Endothelial cell of umbilical vein (primary cell): ENCODE data around the gene CD300LG.

ENCODE experiments used
- CTCF ChIP-seq, 2 donors: IDR thresholded peaks; 1 replicate in 1 of 2; 2 replicates in 1 of 2; pipeline ENCODE4 v1.5.1; 2011; ENCODE audit warnings: low read length in 2 of 2, mild to moderate bottlenecking in 2 of 2, moderate library complexity in 2 of 2, control low read depth in 1 of 2, inconsistent platforms in 1 of 2, low read depth in 1 of 2; ENCODE audit not compliant: insufficient read depth in 1 of 2; ENCODE audit errors: extremely low read depth in 1 of 2
- EZH2 ChIP-seq: IDR thresholded peaks from 2 replicates; pipeline ENCODE4 v1.6.1; 2012; ENCODE audit warnings: borderline replicate concordance, low read depth, mild to moderate bottlenecking, moderate library complexity, low read length, inconsistent platforms; ENCODE audit not compliant: severe bottlenecking
- JUN ChIP-seq: IDR thresholded peaks from 2 replicates; pipeline ENCODE4 v1.6.1; 2011; ENCODE audit warnings: borderline replicate concordance, low read depth; ENCODE audit not compliant: insufficient read length, insufficient read depth
- POLR2A ChIP-seq: IDR thresholded peaks from 2 replicates; pipeline ENCODE4 v1.6.1; 2012; ENCODE audit warnings: low read depth, mild to moderate bottlenecking, control low read depth, low read length
- POLR2AphosphoS5 ChIP-seq: IDR thresholded peaks from 2 replicates; pipeline ENCODE4 v1.6.1; 2012; ENCODE audit warnings: low read depth, mild to moderate bottlenecking, control low read depth, low read length, moderate library complexity; ENCODE audit not compliant: insufficient read depth
- TF ChIP-seq, protein P1 (sequence below): IDR thresholded peaks from 2 replicates; pipeline ENCODE4 v1.6.1; 2011; ENCODE audit not compliant: insufficient read depth, insufficient read length

GRCh38 chr17:43900858-43901754, 54.1 kb downstream of the CD300LG start:
- TF ChIP-seq POLR2A (no peak), POLR2AphosphoS5 (no peak), CTCF (IDR thresholded peaks at IDR 0.05; ENCODE audit: extremely low read depth in 1 of 2, insufficient read depth in 1 of 2, low read depth in 1 of 2, low read length in 2 of 2) (no peak), EZH2 (no peak), JUN (no peak)
- TF ChIP-seq, protein P1, sequence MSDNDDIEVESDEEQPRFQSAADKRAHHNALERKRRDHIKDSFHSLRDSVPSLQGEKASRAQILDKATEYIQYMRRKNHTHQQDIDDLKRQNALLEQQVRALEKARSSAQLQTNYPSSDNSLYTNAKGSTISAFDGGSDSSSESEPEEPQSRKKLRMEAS, result no peak
